HEK293 (cell line): ENCODE results near the gene LINGO1.

Experiments used
- CTCF ChIA-PET: fragments of 350-600 bp; formaldehyde crosslinking; extraction: SDS; loops from one replicate; lab custom pipeline; 2021; ENCODE audit warnings: antibody characterized with exemption; lab: Yijun Ruan, JAX
- POLR2A ChIA-PET: fragments of 300-600 bp; formaldehyde crosslinking; extraction: SDS; loops from one replicate; lab custom pipeline; 2020; ENCODE audit warnings: antibody characterized with exemption, inconsistent platforms; lab: Yijun Ruan, JAX
- H3K27ac ChIP-seq: fragments of 200-500 bp; sonication (Bioruptor generic); 2 replicates; pipeline ENCODE4 v1.5.1; 2014; ENCODE audit warnings: low read depth, low read length, control low read depth, inconsistent platforms; ENCODE audit errors: extremely low read depth
- H3K36me3 ChIP-seq, 2 experiments: fragments of 200-500 bp in 1 of 2; sonication (Bioruptor generic) in 1 of 2; 1 replicate in 1 of 2; 2 replicates in 1 of 2; pipeline ENCODE4 v1.5.1; 2014 to 2017; ENCODE audit warnings: inconsistent platforms in 2 of 2, low read length in 2 of 2; ENCODE audit not compliant: control insufficient read depth in 2 of 2, insufficient read depth in 1 of 2
- H3K4me1 ChIP-seq: fragments of 200-500 bp; sonication (Bioruptor generic); 2 replicates; pipeline ENCODE4 v1.5.1; 2014; ENCODE audit warnings: mild to moderate bottlenecking, low read length, inconsistent platforms; ENCODE audit not compliant: control insufficient read depth, insufficient read depth
- H3K4me3 ChIP-seq: 2 replicates; pipeline ENCODE4 v1.5.1; 2011; ENCODE audit warnings: low read depth, mild to moderate bottlenecking, control low read depth, low read length, moderate library complexity
- H3K9me3 ChIP-seq: fragments of 200-500 bp; sonication (Bioruptor generic); 2 replicates; pipeline ENCODE4 v1.5.1; 2014; ENCODE audit warnings: low read depth, low read length, inconsistent platforms; ENCODE audit not compliant: control insufficient read depth, insufficient read depth
- FEZF1 ChIP-seq: fragments of 450-650 bp; formaldehyde crosslinking; IDR thresholded peaks from 2 replicates; pipeline ENCODE4 v1.5.1; 2016; ENCODE audit warnings: missing biosample characterization, missing genetic modification characterization
- KLF1 ChIP-seq: fragments of 450-650 bp; formaldehyde crosslinking; IDR thresholded peaks from 2 replicates; pipeline ENCODE4 v1.5.1; 2016; ENCODE audit warnings: missing biosample characterization, missing genetic modification characterization
- ZBTB1 ChIP-seq: fragments of 450-650 bp; formaldehyde crosslinking; IDR thresholded peaks from 2 replicates; pipeline ENCODE4 v1.5.1; 2016; ENCODE audit warnings: missing biosample characterization, missing genetic modification characterization
- ZIC2 ChIP-seq: fragments of 450-650 bp; formaldehyde crosslinking; IDR thresholded peaks from 2 replicates; pipeline ENCODE4 v1.5.1; 2016; ENCODE audit warnings: missing biosample characterization, missing genetic modification characterization
- ZNF112 ChIP-seq: fragments of 450-650 bp; formaldehyde crosslinking; IDR thresholded peaks from 2 replicates; pipeline ENCODE4 v1.5.0; 2017; ENCODE audit warnings: missing biosample characterization, missing genetic modification characterization
- ZNF175 ChIP-seq: fragments of 450-650 bp; formaldehyde crosslinking; IDR thresholded peaks from 2 replicates; pipeline ENCODE4 v1.5.1; 2016; ENCODE audit warnings: missing biosample characterization, missing genetic modification characterization
- ZNF18 ChIP-seq: fragments of 450-650 bp; formaldehyde crosslinking; IDR thresholded peaks from 2 replicates; pipeline ENCODE4 v1.5.1; 2016; ENCODE audit warnings: missing biosample characterization, missing genetic modification characterization
- ZNF211 ChIP-seq: fragments of 450-650 bp; formaldehyde crosslinking; IDR thresholded peaks from 2 replicates; pipeline ENCODE4 v1.5.1; 2016; ENCODE audit warnings: low read depth, missing biosample characterization, missing genetic modification characterization
- ZNF311 ChIP-seq: fragments of 450-650 bp; formaldehyde crosslinking; IDR thresholded peaks from 2 replicates; pipeline ENCODE4 v1.5.1; 2017; ENCODE audit warnings: missing biosample characterization, missing genetic modification characterization, borderline replicate concordance
- ZNF473 ChIP-seq: fragments of 450-650 bp; formaldehyde crosslinking; IDR thresholded peaks from 2 replicates; pipeline ENCODE4 v1.5.1; 2017; ENCODE audit warnings: missing biosample characterization, missing genetic modification characterization
- ZNF610 ChIP-seq: fragments of 450-650 bp; formaldehyde crosslinking; IDR thresholded peaks from 2 replicates; pipeline ENCODE4 v1.5.1; 2016; ENCODE audit warnings: missing biosample characterization, missing genetic modification characterization, borderline replicate concordance
- ZNF626 ChIP-seq: fragments of 450-650 bp; sonication (Bioruptor Pico); formaldehyde crosslinking; IDR thresholded peaks from 2 replicates; pipeline ENCODE4 v1.5.1; 2018; ENCODE audit warnings: missing biosample characterization, missing genetic modification characterization, inconsistent platforms
- ZNF654 ChIP-seq: fragments of 450-650 bp; formaldehyde crosslinking; IDR thresholded peaks from 2 replicates; pipeline ENCODE4 v1.5.1; 2016; ENCODE audit warnings: low read depth, missing biosample characterization, missing genetic modification characterization
- ZNF707 ChIP-seq: fragments of 450-650 bp; formaldehyde crosslinking; IDR thresholded peaks from 2 replicates; pipeline ENCODE4 v1.5.1; 2016; ENCODE audit warnings: missing biosample characterization, missing genetic modification characterization
- ZNF768 ChIP-seq: fragments of 450-650 bp; formaldehyde crosslinking; IDR thresholded peaks from 2 replicates; pipeline ENCODE4 v1.5.1; 2018; ENCODE audit warnings: missing biosample characterization, mild to moderate bottlenecking, missing genetic modification characterization
- ZXDB ChIP-seq: fragments of 450-650 bp; formaldehyde crosslinking; IDR thresholded peaks from 2 replicates; pipeline ENCODE4 v1.5.1; 2016; ENCODE audit warnings: missing biosample characterization, missing genetic modification characterization
- TF ChIP-seq, protein P1 (sequence below): fragments of 450-650 bp; formaldehyde crosslinking; IDR thresholded peaks from 2 replicates; pipeline ENCODE4 v1.5.1; 2016; ENCODE audit warnings: missing biosample characterization, missing genetic modification characterization, borderline replicate concordance
- TF ChIP-seq, protein P2 (sequence below): fragments of 450-650 bp; formaldehyde crosslinking; IDR thresholded peaks from 2 replicates; pipeline ENCODE4 v1.5.1; 2016; ENCODE audit warnings: missing biosample characterization, missing genetic modification characterization, low read depth
- TF ChIP-seq, protein P3 (sequence below): fragments of 450-650 bp; formaldehyde crosslinking; IDR thresholded peaks from 2 replicates; pipeline ENCODE4 v1.5.1; 2017; ENCODE audit warnings: missing biosample characterization, missing genetic modification characterization

The LINGO1 gene

GRCh38 chr15:77565378-77565915 is 67.3 kb downstream of the LINGO1 start:
- CTCF ChIA-PET: interaction anchor here (0.6 to 0.9 kb wide), 4 partner anchors 10 to 378 kb away, joined by 3 read pairs; no protein-coding TSS in a partner anchor
- H3K27ac ChIP-seq: no peak overlapping the region
- POLR2A ChIA-PET: no interaction called here
- no peak overlapping the region for H3K4me3 ChIP-seq
- H3K36me3 ChIP-seq: no peaks in the 10 kb centered on the region
- TF ChIP-seq ZXDB (tag by site-specific recombination): no peak
- TF ChIP-seq ZNF311 (tag by site-specific recombination): no peak
- no peak for TF ChIP-seq ZNF610 (tag by site-specific recombination)
- no peak for TF ChIP-seq ZNF473 (tag by site-specific recombination)
- TF ChIP-seq ZNF707 (tag by site-specific recombination): no peak
- no peaks in the 10 kb centered on the region for H3K9me3 ChIP-seq
- peaks cover 4% of the 10 kb centered on the region; the same call in 1 of the 2 replicates for H3K4me1 ChIP-seq

DNA sequence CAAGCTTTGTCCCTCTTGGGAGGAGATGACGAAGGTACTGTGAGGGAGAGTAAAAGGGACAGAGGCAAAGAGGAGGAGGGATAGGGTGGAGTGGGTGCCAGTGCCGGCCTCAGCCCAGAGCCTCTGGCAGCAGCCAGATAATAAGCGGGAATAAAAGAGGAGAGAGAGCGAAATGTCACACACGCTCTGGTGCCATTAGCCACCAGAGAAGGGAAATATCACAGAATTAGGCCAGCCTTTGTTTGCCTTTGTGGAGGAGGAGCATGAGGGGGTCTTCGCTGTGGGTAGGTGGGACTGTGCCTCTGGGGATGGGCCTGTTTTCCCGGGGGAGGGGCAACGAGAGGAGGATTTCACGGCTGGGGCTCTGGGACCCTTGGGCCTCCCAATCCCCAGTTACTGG is 67.8 kb downstream of the LINGO1 start:
- TF ChIP-seq ZNF768 (tag by site-specific recombination): no peak
- no peak for TF ChIP-seq ZIC2 (tag by site-specific recombination)
- no peak for TF ChIP-seq ZNF211 (tag by site-specific recombination)
- TF ChIP-seq KLF1 (tag by site-specific recombination): no peak
- TF ChIP-seq, protein P1, sequence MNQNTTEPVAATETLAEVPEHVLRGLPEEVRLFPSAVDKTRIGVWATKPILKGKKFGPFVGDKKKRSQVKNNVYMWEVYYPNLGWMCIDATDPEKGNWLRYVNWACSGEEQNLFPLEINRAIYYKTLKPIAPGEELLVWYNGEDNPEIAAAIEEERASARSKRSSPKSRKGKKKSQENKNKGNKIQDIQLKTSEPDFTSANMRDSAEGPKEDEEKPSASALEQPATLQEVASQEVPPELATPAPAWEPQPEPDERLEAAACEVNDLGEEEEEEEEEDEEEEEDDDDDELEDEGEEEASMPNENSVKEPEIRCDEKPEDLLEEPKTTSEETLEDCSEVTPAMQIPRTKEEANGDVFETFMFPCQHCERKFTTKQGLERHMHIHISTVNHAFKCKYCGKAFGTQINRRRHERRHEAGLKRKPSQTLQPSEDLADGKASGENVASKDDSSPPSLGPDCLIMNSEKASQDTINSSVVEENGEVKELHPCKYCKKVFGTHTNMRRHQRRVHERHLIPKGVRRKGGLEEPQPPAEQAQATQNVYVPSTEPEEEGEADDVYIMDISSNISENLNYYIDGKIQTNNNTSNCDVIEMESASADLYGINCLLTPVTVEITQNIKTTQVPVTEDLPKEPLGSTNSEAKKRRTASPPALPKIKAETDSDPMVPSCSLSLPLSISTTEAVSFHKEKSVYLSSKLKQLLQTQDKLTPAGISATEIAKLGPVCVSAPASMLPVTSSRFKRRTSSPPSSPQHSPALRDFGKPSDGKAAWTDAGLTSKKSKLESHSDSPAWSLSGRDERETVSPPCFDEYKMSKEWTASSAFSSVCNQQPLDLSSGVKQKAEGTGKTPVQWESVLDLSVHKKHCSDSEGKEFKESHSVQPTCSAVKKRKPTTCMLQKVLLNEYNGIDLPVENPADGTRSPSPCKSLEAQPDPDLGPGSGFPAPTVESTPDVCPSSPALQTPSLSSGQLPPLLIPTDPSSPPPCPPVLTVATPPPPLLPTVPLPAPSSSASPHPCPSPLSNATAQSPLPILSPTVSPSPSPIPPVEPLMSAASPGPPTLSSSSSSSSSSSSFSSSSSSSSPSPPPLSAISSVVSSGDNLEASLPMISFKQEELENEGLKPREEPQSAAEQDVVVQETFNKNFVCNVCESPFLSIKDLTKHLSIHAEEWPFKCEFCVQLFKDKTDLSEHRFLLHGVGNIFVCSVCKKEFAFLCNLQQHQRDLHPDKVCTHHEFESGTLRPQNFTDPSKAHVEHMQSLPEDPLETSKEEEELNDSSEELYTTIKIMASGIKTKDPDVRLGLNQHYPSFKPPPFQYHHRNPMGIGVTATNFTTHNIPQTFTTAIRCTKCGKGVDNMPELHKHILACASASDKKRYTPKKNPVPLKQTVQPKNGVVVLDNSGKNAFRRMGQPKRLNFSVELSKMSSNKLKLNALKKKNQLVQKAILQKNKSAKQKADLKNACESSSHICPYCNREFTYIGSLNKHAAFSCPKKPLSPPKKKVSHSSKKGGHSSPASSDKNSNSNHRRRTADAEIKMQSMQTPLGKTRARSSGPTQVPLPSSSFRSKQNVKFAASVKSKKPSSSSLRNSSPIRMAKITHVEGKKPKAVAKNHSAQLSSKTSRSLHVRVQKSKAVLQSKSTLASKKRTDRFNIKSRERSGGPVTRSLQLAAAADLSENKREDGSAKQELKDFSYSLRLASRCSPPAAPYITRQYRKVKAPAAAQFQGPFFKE (tag by site-specific recombination): no peak
- TF ChIP-seq, protein P2, sequence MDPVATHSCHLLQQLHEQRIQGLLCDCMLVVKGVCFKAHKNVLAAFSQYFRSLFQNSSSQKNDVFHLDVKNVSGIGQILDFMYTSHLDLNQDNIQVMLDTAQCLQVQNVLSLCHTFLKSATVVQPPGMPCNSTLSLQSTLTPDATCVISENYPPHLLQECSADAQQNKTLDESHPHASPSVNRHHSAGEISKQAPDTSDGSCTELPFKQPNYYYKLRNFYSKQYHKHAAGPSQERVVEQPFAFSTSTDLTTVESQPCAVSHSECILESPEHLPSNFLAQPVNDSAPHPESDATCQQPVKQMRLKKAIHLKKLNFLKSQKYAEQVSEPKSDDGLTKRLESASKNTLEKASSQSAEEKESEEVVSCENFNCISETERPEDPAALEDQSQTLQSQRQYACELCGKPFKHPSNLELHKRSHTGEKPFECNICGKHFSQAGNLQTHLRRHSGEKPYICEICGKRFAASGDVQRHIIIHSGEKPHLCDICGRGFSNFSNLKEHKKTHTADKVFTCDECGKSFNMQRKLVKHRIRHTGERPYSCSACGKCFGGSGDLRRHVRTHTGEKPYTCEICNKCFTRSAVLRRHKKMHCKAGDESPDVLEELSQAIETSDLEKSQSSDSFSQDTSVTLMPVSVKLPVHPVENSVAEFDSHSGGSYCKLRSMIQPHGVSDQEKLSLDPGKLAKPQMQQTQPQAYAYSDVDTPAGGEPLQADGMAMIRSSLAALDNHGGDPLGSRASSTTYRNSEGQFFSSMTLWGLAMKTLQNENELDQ (tag by site-specific recombination): no peak
- no peak for TF ChIP-seq ZNF175
- no peak for TF ChIP-seq ZNF626 (tag by site-specific recombination)
- no peak for TF ChIP-seq ZNF18 (tag by site-specific recombination)
- no peak for TF ChIP-seq ZNF654 (tag by site-specific recombination)
- no peak for TF ChIP-seq ZBTB1 (tag by site-specific recombination)
- TF ChIP-seq FEZF1 (tag by site-specific recombination): no peak
- TF ChIP-seq, protein P3, sequence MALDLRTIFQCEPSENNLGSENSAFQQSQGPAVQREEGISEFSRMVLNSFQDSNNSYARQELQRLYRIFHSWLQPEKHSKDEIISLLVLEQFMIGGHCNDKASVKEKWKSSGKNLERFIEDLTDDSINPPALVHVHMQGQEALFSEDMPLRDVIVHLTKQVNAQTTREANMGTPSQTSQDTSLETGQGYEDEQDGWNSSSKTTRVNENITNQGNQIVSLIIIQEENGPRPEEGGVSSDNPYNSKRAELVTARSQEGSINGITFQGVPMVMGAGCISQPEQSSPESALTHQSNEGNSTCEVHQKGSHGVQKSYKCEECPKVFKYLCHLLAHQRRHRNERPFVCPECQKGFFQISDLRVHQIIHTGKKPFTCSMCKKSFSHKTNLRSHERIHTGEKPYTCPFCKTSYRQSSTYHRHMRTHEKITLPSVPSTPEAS: no peak
- no peak for TF ChIP-seq ZNF112 (tag by site-specific recombination)
- Histone ChIP-seq H3K4me3 (no peak overlapping the region), H3K27ac (no peak overlapping the region), H3K4me1 (peaks cover 4% of the 10 kb centered on the region; the same call in 1 of the 2 replicates), H3K9me3 (no peaks in the 10 kb centered on the region), H3K36me3 (no peaks in the 10 kb centered on the region)
- ChIA-PET CTCF (interaction anchor here (1.9 kb wide), 1 partner anchor 22 kb away, joined by 6 read pairs; no protein-coding TSS in a partner anchor), POLR2A (no interaction called here)
